HG03378 (cell line): ENCODE measurements around the gene PPP1R13B.

Experiments used
- ATAC-seq: cut with Tn5 transposase; IDR thresholded peaks from one replicate; pipeline ENCODE4 v1.9.1; 2021; ENCODE audit warnings: mild to moderate bottlenecking, moderate library complexity; ENCODE audit not compliant: unreplicated experiment

PPP1R13B gene

DNA sequence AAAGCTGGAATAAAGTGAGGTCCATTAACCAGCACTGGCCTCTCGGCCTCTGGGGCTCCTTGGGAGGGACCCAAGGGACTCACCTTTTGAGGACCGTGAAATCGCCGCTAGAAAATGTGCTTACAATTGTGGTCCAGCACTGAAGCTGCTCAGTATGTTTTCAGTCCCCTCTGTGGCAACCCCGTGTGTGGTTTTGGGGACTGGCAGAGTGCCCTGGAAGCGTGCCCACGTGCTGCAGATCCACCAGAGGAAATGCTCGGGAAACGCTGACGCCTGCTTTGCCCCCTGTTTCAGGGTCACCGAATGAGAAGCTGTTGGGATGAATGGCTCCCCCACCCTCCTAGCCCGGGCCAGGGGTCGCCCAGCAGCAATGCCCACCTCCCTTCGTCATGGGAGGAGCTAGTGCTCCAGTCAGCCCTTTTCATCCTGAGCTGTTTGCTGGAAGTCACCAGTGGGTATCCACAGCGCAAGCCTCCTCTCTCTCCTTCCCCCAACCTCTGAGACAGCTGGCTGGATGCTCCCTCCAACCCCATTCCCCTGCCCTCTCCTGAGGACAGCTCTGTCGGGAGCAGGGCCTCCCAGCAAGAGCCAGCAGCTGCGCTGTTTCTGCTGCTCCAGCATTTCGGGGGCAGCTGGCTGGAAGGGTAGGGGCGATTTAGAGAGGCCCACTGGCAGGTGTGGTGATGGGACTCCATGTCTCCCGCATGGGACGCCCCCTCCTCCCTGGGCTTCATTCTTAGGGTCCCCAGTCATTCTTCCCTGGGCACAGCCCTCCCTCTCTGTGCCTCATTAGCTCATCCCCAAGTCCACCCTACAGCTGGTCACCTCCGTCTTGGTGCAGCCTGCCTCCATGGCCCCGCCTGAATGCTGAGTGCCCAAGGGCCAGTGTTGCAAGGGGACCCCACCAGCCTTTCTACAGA, 33.2 kb upstream of the PPP1R13B start:
- ATAC-seq: no peak

GRCh38 chr14:103879570-103880347, 32.4 kb upstream of the PPP1R13B start:
- no peak for ATAC-seq

DNA sequence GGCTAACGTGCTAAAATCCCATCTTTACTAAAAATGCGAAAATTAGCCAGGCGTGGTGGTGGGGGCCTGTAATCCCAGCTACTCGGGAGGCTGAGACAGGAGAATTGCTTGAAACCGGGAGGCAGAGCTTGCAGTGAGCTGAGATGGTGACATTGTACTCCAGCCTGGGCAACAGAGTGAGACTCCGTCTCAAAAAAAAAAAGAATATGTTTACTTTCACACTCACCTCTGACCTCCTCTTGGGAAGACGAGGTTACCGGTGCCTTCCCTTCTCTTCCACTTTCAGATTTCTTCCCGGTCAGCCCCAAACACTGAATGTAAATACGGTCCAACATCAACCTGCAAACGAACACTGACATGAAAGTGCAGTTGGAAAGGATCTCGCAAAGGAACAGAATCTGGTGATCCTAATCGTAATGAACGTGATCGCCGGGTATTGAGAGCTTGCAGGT, 31.8 kb upstream of the PPP1R13B start:
- ATAC-seq: no peak

DNA sequence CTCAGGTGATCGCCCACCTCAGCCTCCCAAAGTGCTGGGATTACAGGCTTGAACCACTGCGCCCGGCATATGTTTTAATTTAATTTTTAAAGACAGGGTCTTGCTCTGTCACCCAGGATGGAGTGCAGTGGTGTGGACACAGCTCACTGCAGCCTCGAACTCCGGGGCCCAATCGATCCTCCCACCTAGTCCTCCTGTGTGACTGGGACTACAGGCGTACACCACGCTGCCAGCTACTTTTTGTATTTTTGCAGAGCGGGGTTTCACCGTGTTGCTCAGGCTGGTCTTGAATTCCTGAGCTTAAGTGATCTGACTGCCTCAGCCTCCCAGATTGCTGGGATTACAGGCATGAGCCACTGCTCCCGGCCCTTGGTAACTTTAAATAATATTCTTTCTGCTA, 30.8 kb upstream of the PPP1R13B start:
- no peak for ATAC-seq

DNA sequence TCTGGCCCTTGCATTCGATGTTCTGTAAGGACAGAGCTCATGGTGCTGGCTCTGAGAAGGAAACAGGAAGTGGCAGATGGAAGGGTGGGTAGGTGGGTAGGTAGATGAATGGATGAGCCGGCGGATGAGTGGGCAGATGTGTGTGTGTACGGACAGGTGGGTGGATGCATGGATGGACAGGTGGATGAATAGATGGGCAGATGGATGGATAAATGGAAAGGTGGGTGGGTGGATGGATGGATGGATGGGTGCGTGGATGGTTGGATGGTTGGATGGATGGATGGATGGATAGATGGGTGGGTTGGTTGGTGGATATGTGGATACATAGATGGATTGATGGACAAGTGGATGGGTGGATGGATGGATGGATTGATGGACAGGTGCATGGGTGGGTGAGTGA, 27.6 kb upstream of the PPP1R13B start:
- no peak for ATAC-seq

DNA sequence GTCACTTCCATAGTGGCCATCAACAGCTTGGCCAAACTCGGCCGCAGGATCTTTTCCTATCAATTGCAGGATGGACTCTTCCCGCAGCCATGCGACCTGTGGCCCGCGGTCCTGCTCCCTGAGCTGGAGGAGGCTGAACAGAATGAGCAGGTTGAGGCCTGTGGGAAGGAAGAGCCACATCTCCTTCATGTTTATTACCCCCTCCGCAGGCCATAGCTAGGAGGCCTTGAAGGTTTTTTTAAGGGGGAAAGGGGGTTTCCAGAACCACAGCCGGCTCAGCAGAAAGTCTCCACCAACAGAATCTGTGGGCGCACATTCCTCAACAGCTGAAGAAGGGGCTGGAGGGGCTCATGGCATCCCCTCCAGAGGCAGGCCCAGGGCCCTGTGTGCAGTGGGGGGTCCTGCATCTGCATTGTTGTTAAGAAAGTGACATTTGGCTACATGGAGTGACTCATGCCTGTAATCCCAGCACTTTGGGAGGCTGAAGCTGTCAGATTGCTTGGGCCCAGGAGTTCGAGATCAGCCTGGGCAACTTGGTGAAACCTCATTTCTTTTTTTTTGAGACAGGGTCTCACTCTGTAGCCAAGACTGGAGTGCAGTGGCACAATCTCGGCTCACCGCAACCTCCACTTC, 25.2 kb upstream of the PPP1R13B start:
- no peak for ATAC-seq

- no peak for ATAC-seq
Measured at GRCh38 chr14:103871596-103872480, 24.5 kb upstream of the PPP1R13B start.

DNA sequence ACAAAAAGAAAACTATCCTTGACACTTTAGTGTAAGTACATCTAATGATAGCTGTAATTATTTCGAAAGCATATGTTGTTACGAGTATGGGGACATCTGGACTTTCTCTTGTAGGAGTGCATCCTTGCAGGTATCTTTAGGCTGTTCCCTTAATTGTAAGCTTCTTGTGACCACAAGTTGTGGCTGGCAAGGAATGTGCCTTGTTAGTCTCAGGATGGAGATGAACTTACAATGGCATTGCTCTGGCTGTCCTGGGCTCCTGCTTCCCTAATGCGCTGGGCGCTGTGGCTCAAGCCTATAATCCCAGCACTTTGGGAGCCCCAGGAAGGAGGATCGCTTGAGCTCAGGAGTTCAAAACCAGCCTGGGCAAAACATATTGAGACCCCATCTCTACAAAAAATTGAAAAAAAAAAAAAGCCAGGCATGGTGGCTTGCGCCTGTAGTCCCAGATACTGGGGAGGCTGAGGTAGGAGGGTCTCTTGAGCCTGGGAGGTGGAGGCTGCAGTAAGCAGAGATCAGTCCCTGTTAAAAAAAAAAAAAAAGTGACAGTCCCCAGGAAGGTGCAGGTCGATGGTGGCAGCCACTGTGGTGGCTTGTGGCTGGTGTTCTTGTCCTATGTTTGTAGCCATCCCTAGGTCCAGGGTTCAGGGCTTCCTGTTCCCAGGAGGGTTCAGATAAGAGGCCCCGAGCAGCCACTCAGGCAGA, 23.7 kb upstream of the PPP1R13B start:
- ATAC-seq: no peak

- ATAC-seq: no peak
Measured at GRCh38 chr14:103870144-103870876, 22.9 kb upstream of the PPP1R13B start.

DNA sequence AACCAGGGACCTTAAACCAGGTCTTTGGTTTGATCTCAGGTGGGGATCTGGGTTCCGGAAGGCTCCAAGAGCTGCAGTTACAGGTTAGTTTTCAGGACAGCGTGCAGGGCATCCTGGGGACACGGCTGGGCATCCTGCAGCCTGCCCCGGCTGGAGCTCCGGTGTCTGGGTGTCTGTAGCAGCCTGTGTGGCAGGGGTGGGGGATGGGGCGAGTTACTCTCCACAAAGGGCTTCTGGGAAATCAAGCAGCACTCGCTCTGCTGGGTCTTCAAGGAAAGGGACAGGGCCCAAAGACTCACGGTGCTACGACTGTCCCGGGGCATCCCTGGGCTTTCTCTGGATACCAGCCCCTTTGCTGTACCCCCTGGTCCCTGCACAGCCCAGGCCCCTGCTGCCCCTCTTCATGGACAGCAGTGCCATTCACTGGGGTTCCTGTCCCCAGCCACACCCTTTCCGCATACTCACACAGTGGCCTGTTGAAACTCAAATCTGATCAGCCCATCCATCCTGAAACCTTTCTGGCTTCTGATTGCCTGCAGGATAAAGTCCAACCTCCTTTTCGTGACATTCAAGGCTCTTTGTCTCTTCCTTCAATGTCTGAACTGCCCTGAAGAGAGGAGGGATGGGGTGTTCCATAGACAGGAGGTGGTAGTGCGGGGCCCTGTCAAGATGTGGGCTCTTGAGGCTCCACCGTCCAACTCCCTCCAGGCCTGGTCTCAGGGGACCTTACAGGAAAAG, 22.2 kb upstream of the PPP1R13B start:
- no peak for ATAC-seq

GRCh38 chr14:103868242-103868897, 21.0 kb upstream of the PPP1R13B start:
- ATAC-seq: no peak

- no peak for ATAC-seq
Measured at GRCh38 chr14:103867523-103867953, 20.2 kb upstream of the PPP1R13B start.

- no peak for ATAC-seq
Measured at GRCh38 chr14:103867020-103867419, 19.6 kb upstream of the PPP1R13B start.

DNA sequence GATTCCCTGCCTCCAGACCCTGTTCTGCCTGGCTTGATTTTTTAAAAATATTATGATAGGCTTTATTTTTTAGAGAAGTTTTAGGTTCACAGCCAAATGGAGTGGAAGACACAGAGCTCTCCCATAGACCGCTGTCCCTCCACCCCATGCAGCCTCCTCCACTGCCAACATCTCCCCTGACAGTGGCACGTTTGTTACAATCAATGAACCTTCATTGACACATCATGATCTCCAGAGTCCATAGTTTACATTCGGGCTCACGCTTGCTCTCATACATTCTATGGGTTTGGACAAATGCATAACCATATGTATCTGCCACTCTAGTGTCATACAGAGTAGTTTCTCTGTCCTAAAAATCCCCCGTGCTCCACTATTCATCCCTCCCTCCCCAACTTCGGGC, 15.9 kb upstream of the PPP1R13B start:
- no peak for ATAC-seq

- ATAC-seq: no peak
Measured at GRCh38 chr14:103862393-103862782, 15.0 kb upstream of the PPP1R13B start.

DNA sequence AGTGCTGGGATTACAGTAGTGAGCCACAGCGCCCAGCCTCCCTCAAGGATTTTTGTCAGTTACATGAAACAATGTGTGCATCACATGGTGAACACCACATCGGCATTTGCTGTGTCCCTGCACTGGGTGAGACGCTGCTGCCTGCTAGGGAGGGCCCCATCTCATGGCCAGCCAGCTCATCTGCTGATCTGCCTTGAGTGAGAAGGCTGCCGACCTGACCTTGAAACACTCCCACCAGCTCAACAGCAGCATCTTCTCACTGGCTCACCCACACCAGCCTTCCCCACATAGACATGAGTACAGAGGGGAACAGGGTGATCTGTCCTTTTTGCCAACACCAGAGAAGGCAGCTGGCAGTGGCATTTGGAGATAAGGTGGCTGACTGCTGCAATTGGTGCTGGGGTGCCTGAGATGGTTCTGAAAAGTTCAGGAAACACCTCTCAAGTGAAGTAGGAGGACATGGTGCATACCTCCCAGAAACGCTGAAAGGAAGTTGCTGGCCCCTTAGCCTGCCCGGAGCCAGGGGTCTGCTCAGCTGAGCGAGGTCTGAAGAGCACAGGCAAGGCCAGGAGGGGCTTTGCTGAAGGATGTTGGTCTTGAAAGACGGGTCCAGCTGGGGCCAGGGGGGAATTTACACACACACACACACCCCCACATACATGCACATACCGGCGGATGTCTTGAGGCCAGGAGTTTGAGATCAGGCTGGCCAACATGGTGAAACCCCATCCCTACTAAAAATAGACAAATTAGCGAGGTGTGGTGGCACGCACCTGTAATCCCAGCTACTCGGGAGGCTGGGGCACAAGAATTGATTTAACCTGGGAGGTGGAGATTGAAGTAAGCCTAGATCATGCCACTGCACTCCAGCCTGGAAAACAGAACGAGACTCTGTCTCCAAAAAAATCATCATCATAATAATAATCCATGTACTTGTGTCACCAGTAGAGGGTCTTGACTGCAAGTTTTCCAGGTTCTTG, 14.3 kb upstream of the PPP1R13B start:
- no peak for ATAC-seq
